HG03039 (cell line): ENCODE measurements around the gene ANKMY1.

Experiments used
- ATAC-seq: cut with Tn5 transposase; IDR thresholded peaks from one replicate; pipeline ENCODE4 v1.9.1; 2021; ENCODE audit warnings: mild to moderate bottlenecking, moderate library complexity; ENCODE audit not compliant: unreplicated experiment

Gene ANKMY1

DNA sequence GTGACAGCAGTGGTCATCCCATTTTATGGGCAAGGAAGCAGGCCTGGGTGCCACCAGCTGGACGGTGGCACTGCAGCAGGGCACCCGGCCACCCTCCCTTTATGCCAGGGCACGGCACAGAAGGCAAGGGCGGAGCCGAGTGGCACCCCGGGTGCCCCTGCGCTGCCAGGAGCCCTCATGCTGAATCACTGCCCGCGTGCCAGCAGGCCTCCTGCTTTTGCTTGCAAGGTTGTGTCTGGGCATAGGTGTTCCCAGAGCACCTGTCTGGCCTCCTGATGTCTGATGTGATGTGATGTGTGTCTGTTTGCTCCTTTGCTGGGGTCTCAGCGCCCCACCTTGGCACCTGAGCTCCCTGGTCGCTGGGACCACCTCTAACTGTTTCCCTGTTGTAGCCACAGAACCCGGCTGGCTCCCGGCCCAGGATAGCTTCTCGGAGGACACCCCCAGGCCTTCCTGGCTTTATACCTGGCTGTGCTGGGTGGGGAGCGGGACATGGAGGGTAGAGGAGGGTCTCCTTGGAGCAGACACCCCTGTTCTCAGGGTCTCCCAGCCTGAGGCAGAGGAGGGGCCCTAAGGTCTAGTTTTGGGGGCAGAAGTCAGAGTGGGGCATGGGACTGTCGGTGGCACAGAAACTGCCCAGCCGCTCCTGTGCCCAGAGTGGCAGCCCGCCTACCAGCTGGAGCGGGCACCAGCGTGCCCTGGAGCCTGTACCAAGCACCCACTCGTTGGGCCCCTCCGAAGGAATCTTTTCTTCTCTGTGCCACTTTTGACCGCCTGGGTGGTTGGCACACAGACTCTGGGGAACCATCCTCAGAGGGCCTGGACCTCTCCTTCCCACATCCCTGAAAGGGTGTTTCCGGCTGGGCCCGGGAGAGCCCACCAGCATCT, 118.7 kb downstream of the ANKMY1 start:
- no peak for ATAC-seq

- no peak for ATAC-seq
These were observed 119.7 kb downstream of the ANKMY1 start for GRCh38 chr2:240437861-240438809.

GRCh38 chr2:240437551-240437860, 120.3 kb downstream of the ANKMY1 start:
- no peak for ATAC-seq

GRCh38 chr2:240436683-240437550, 120.9 kb downstream of the ANKMY1 start:
- no peak for ATAC-seq

- ATAC-seq, result peak; percentile 5
These were observed 121.7 kb downstream of the ANKMY1 start for GRCh38 chr2:240435948-240436682.

GRCh38 chr2:240435457-240435947, 122.3 kb downstream of the ANKMY1 start, which contains the start of gene GPC1:
Gene GPC1 (plus strand): TSS chr2:240435663. CDS start chr2:240435919, 256 bp downstream.
- peak; percentile 43 for ATAC-seq

GRCh38 chr2:240434728-240435456, 122.9 kb downstream of the ANKMY1 start:
- ATAC-seq, result peak; percentile 44

GRCh38 chr2:240433973-240434727, 123.6 kb downstream of the ANKMY1 start:
- ATAC-seq, result no peak

GRCh38 chr2:240432820-240433801, 124.7 kb downstream of the ANKMY1 start:
- ATAC-seq, result no peak

GRCh38 chr2:240432430-240432819, 125.4 kb downstream of the ANKMY1 start:
- no peak for ATAC-seq

GRCh38 chr2:240431661-240432424, 125.9 kb downstream of the ANKMY1 start:
- no peak for ATAC-seq

GRCh38 chr2:240431271-240431660, 126.5 kb downstream of the ANKMY1 start:
- ATAC-seq, result no peak

- ATAC-seq, result no peak
These were observed 127.2 kb downstream of the ANKMY1 start for GRCh38 chr2:240430595-240430994.

- ATAC-seq, result no peak
These were observed 127.8 kb downstream of the ANKMY1 start for GRCh38 chr2:240429872-240430491.
